Hematopoietic multipotent progenitor cell (in vitro differentiated cells): ENCODE data around the gene DPM1. TPM values are rescaled to one million over a fixed set of nuclear protein-coding genes. Genes with fewer than 3 reads are reported as not detected.

ENCODE experiments used
- DNase-seq, 3 donors: peaks; one replicate each; pipeline ENCODE4 v3.0.0-alpha.2; 2011 to 2015; ENCODE audit warnings: low read depth in 2 of 3, low spot score in 2 of 3
- total RNA-seq: library from RNA; depleted of rRNA; stranded (reverse); fragments of >200 nt; gene quantifications from one replicate; pipeline ENCODE4 v1.2.3, GENCODE V29; 2012

DPM1 gene
- total RNA-seq, 1 donor = 13.7 TPM

DNA sequence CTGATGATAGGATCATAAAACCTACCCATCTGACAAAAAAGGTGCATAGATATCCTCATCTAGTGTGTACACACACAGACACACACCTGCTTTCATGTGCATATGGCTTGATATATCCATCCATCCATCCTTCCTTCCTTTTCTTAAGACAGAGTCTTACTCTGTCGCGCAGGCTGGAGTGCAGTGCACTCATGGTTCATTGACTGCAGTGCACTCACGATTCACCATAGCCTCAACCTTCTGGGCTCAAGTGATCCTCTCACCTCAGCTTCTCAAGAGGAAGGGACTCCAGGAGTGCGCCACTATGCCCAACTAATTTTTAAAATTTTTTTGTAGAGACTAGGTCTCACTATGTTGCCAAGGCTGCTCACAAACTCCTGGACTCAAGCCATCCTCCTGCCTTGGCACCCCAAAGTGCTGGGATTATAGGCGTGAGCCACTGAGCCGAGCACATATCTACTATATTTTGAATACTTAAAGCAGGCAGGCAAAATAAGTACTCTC is 54.2 kb downstream of the DPM1 start:
- DNase-seq = no peak

GRCh38 chr20:50903353-50904051 is 54.8 kb downstream of the DPM1 start:
- no peak for DNase-seq

DNA sequence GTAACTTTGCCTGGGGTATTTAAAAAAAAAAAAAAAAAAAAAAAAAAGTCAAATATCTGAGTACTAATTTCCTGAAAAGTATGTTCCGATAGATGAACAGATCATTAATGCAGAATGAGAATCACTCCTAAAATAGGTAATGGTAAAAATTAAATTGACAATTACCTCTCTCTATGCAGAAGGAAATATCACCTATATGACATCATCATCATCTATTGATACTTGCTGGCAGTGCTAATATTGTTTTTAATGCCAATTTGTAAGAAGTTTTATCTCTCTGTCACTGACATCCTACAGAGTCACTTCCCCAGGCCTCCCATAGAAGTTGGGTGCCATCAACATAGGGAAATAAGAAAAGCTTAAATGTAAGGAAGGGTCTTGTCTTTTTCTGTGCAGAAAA is 57.0 kb downstream of the DPM1 start:
- no peak for DNase-seq

- DNase-seq = no peak
These were observed 58.1 kb downstream of the DPM1 start for GRCh38 chr20:50900261-50900660.

DNA sequence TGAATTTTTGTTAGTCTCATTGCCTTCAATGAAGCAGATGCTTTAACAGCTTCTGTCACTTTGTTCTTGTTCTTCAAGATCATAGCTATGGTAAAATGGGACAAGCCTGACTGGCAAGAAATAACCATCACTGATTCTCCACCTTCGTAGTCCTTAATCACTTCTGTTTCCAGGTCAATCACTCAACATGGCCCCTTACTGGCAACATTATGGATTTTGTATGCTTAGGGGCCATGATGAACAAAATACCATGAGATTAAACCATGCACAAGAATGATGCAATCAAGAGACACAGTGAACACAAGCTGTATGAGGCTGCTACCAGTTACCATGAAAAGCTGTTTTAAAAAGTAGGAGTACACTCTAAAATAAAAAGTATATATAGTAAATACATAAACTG is 59.9 kb downstream of the DPM1 start:
- DNase-seq = no peak

DNA sequence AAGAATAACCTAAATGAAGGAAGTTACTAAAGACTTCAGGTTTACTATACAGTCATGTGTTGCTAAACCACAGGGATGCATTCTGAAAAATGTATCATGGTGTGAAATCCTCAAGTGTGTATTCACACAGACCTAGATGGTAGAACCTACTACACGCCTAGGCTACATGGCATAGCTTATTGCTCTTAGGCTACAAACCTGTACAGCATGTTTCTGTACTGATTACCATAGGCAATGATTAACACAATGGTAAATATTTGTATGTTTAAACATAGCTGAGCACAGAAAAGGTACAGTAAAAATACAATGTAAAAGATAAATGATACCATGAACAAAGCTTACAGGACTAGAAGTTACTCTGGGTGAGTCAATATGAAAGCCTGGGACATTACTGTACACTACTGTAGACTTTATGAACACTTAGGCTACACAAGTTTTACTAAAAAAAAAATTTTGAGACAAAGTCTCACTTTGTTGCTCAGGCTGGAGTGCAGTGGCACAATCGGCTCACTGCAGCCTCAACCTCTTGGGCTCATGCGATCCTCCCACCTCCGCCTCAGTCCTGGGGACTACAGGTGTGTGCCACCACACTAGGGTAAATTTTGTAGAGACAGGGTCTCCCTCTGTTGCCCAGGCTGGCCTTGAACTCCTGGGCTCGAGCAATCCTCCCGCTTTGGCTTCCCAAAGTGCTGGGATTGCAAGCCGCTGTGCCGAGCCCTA is 63.1 kb downstream of the DPM1 start:
- no peak for DNase-seq

- DNase-seq = no peak
These were observed 64.7 kb downstream of the DPM1 start for GRCh38 chr20:50893620-50894019.

- no peak for DNase-seq
These were observed 65.9 kb downstream of the DPM1 start for GRCh38 chr20:50892394-50892793.

DNA sequence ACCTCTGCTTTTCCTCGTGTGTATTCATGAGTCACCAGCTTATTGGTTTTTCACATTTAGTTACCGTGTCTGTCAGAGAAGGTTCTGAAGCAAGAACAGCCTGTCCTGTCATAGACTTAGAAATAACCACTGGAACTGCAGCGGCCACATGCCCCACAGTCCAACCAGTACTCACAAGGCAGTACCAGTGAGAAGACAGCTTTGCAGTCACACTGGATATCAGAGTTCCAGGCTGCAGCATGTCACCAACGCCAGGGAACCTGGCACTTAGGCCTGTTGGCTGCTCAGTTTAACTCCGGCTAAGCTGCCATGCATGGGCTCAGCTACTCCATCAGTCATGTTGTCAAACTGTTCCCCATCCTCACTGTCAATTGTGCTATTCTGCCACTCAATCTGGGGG is 67.2 kb downstream of the DPM1 start:
- DNase-seq = no peak

- DNase-seq = no peak
These were observed 70.8 kb downstream of the DPM1 start for GRCh38 chr20:50887576-50887975.

DNA sequence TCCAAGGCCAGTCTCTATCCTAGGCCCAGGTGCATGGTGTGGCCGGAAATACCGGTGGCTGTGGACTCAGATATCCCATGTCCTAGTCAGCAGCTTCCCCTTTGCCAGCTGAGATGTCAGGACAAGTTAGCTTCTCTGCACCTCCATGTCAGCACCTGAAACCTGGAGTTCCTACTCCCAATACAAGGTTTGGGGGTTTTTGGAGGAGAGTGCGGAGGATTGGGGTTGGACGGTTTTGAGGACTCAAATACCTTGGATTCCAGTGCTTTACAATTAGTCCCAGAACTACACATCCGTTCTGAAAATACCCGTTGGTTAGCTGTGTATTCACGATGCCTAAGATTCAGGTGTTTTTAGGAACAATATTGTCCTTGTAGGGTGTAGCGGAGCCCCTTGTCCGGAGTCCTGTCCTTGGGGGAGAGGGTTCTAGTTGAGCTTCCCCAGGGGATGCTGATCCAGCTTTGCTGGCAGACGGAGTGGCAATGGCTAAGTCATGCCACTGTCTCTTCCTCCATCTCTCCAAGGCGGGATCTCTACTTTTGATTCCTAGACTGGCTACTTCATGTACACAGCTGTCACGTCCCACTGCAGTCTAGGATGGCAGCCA is 72.0 kb downstream of the DPM1 start:
- DNase-seq = no peak

GRCh38 chr20:50885781-50886180 is 72.6 kb downstream of the DPM1 start:
- DNase-seq = no peak

- no peak for DNase-seq
These were observed 73.3 kb downstream of the DPM1 start for GRCh38 chr20:50885068-50885467.

Other genes starting within 250 kb of the DPM1 start
- gene PARD6B, start 227.0 kb downstream of the DPM1 start, total RNA-seq = 1.1 TPM
- 22.4 TPM for gene BCAS4, start 163.5 kb downstream of the DPM1 start, total RNA-seq
- 33.4 TPM for gene ADNP, start 27.1 kb downstream of the DPM1 start, total RNA-seq
- gene MOCS3, start 286 bp upstream of the DPM1 start, total RNA-seq = 11.0 TPM
- 0.27 TPM for gene KCNG1, start 64.6 kb upstream of the DPM1 start, total RNA-seq